HepG2 (cell line): ENCODE measurements around the gene PDE3B. TPM values are rescaled to one million over a fixed set of nuclear protein-coding genes. Genes with fewer than 3 reads are reported as not detected.

Experiments used
- BCL6 ChIP-seq: IDR thresholded peaks from 2 replicates; pipeline ENCODE4 v1.6.1; 2016; ENCODE audit warnings: missing genetic modification reagents, missing compliant biosample characterization
- CBFB ChIP-seq: sonication (generic); formaldehyde crosslinking; IDR thresholded peaks from 2 replicates; pipeline ENCODE4 v1.4.0; 2020; ENCODE audit warnings: missing genetic modification reagents
- CHCHD3 ChIP-seq: sonication (generic); formaldehyde crosslinking; IDR thresholded peaks from 2 replicates; pipeline ENCODE4 v1.8.0; 2022; ENCODE audit warnings: mild to moderate bottlenecking, missing genetic modification reagents, moderate library complexity
- EZH2 ChIP-seq: conservative IDR thresholded peaks from 2 replicates; pipeline ENCODE4 v1.6.1; 2012; ENCODE audit warnings: mild to moderate bottlenecking, low read depth, low read length, moderate library complexity
- FOXP1 ChIP-seq, 2 experiments: fragments of 450-650 bp in 1 of 2; IDR thresholded peaks; 2 replicates each; pipeline ENCODE4 v1.6.1; 2017 to 2018; ENCODE audit warnings: antibody characterized with exemption in 1 of 2
- GFI1 ChIP-seq: sonication (generic); formaldehyde crosslinking; IDR thresholded peaks from 2 replicates; pipeline ENCODE4 v1.5.0; 2020; ENCODE audit warnings: missing genetic modification reagents, mild to moderate bottlenecking, borderline replicate concordance
- LBX2 ChIP-seq: sonication (generic); formaldehyde crosslinking; IDR thresholded peaks from 2 replicates; pipeline ENCODE4 v1.5.0; 2020; ENCODE audit warnings: missing genetic modification reagents, mild to moderate bottlenecking, borderline replicate concordance
- RARA ChIP-seq: IDR thresholded peaks from 2 replicates; pipeline ENCODE4 v1.6.1; 2016; ENCODE audit warnings: missing genetic modification reagents, missing compliant biosample characterization
- RXRB ChIP-seq: IDR thresholded peaks from 2 replicates; pipeline ENCODE4 v1.6.1; 2016; ENCODE audit warnings: borderline replicate concordance, missing genetic modification reagents, missing compliant biosample characterization
- SNAI1 ChIP-seq: sonication (generic); formaldehyde crosslinking; IDR thresholded peaks from 2 replicates; pipeline ENCODE4 v1.5.0; 2020; ENCODE audit warnings: mild to moderate bottlenecking, missing genetic modification reagents, borderline replicate concordance
- SOX5 ChIP-seq: IDR thresholded peaks from 2 replicates; pipeline ENCODE4 v1.6.1; 2016; ENCODE audit warnings: borderline replicate concordance
- TAF1 ChIP-seq: sonication (generic); formaldehyde crosslinking; IDR thresholded peaks from 2 replicates; pipeline ENCODE4 v1.4.0; 2020; ENCODE audit warnings: missing genetic modification reagents
- ZBTB42 ChIP-seq: sonication (generic); formaldehyde crosslinking; IDR thresholded peaks from 2 replicates; pipeline ENCODE4 v1.5.0; 2020; ENCODE audit warnings: mild to moderate bottlenecking, missing genetic modification reagents
- ZHX1 ChIP-seq: sonication (generic); formaldehyde crosslinking; IDR thresholded peaks from 2 replicates; pipeline ENCODE4 v1.8.1; 2022; ENCODE audit warnings: low read depth, mild to moderate bottlenecking, missing genetic modification reagents
- ZMYM4 ChIP-seq: sonication (generic); formaldehyde crosslinking; IDR thresholded peaks from 2 replicates; pipeline ENCODE4 v1.8.1; 2023; ENCODE audit warnings: mild to moderate bottlenecking, missing genetic modification reagents
- ZNF234 ChIP-seq: sonication (generic); formaldehyde crosslinking; conservative IDR thresholded peaks from 2 replicates; pipeline ENCODE4 v1.5.1; 2020; ENCODE audit warnings: mild to moderate bottlenecking, missing genetic modification reagents
- ZNF383 ChIP-seq: sonication (generic); formaldehyde crosslinking; IDR thresholded peaks from 2 replicates; pipeline ENCODE4 v1.4.0; 2020; ENCODE audit warnings: missing genetic modification reagents, mild to moderate bottlenecking, borderline replicate concordance
- ZNF550 ChIP-seq: sonication (generic); formaldehyde crosslinking; IDR thresholded peaks from 2 replicates; pipeline ENCODE4 v1.4.0; 2020; ENCODE audit warnings: mild to moderate bottlenecking, missing genetic modification reagents, borderline replicate concordance
- ZNF609 ChIP-seq: sonication (generic); formaldehyde crosslinking; IDR thresholded peaks from 2 replicates; pipeline ENCODE4 v1.4.0; 2020; ENCODE audit warnings: mild to moderate bottlenecking, missing genetic modification reagents, borderline replicate concordance
- ZNF7 ChIP-seq: IDR thresholded peaks from 2 replicates; pipeline ENCODE4 v1.6.1; 2016; ENCODE audit warnings: missing biosample characterization, missing genetic modification reagents
- ZNF747 ChIP-seq: sonication (generic); formaldehyde crosslinking; IDR thresholded peaks from 2 replicates; pipeline ENCODE4 v1.8.1; 2023; ENCODE audit warnings: missing genetic modification reagents, mild to moderate bottlenecking, borderline replicate concordance
- ZNF790 ChIP-seq: sonication (generic); formaldehyde crosslinking; IDR thresholded peaks from 2 replicates; pipeline ENCODE4 v1.8.0; 2022; ENCODE audit warnings: missing genetic modification reagents, mild to moderate bottlenecking, borderline replicate concordance
- ZNF883 ChIP-seq: sonication (generic); formaldehyde crosslinking; IDR thresholded peaks from 2 replicates; pipeline ENCODE4 v1.5.1; 2020; ENCODE audit warnings: mild to moderate bottlenecking, missing genetic modification reagents; ENCODE audit errors: not compliant biosample characterization
- polyA plus RNA-seq, 8 experiments: library from polyadenylated mRNA; depleted of rRNA in 3 of 8; stranded (reverse) in 7 of 8; unstranded in 1 of 8; fragments of >200 nt; fragmentation: Illumina TruSeq in 4 of 8; extraction: Trizol in 4 of 8; gene quantifications; 2 replicates each; pipeline versions ENCODE4 v1.2.1 to v1.2.3, GENCODE V29; 2011 to 2016; ENCODE audit warnings: low read depth in 4 of 8, missing spikeins in 1 of 8, mixed read lengths in 1 of 8; ENCODE audit not compliant: insufficient read depth in 1 of 8
- total RNA-seq, 5 experiments: library from RNA; depleted of rRNA; stranded (reverse); fragments of >200 nt; fragmentation: Illumina TruSeq; extraction: Trizol; gene quantifications; 2 replicates each; pipeline ENCODE4 v1.2.3, GENCODE V29; 2016; ENCODE audit warnings: low read depth in 1 of 5

The PDE3B gene
- total and polyA plus RNA-seq, 2 of the 13 experiments (the other 11 are each of a cell fraction or from before 2014, with no cell fraction given) = 14.1 to 26.5 TPM

DNA sequence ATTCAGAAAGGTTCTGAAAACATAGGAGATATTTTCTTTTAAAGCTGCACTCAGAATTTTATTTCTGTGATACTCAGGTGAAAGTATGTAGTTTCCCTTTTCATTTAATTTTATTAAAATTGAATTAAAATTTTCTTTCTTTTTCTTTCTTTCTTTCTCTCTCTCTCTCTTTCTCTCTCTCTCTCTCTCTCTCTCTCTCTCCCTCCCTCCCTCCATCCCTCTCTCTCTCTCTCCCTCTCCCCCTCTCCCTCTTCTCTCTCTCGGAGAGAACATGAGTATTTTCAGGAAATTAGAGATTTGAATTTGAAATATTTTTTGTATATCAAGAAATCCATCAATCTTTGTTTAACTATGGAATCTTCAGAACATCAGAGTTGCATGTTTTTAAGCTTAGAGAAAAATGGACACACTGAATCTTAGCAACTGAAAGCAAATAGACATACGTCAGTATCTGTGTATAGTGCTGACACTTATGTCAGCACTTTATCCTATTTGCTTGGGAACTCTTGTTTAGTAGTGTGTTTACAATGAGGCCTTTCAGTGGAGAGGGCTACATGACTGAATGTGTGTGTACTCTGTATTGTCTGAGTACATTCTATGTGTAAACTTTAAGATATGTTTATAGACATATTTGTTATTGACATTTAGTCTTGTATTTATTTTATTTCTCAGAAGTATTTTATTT is 44.5 kb downstream of the PDE3B start (continued):
- TF ChIP-seq RXRB = 0 out of 2 replicates have a peak, but pooled peaks have one; percentile 10
- TF ChIP-seq FOXP1 (IDR thresholded peaks at IDR 0.05) = 0 out of 2 replicates have a peak, but pooled peaks have one; percentile 57
- peak; percentile 97 for TF ChIP-seq FOXP1 (CRISPR knock-in tag; IDR thresholded peaks at IDR 0.05)
- no peak for TF ChIP-seq TAF1 (CRISPR knock-in tag)
- TF ChIP-seq SNAI1 = no peak
- no peak for TF ChIP-seq CHCHD3 (CRISPR knock-in tag)
- no peak for TF ChIP-seq GFI1 (CRISPR knock-in tag)
- peak; percentile 46; the same call in 1 of the 2 replicates for TF ChIP-seq ZNF609 (CRISPR knock-in tag)
- TF ChIP-seq ZMYM4 (CRISPR knock-in tag) = no peak
- no peak for TF ChIP-seq EZH2
- TF ChIP-seq LBX2 (CRISPR knock-in tag) = no peak
- TF ChIP-seq RARA = 0 out of 2 replicates have a peak, but pooled peaks have one; percentile 33
- no peak for TF ChIP-seq ZNF550 (CRISPR knock-in tag)
- TF ChIP-seq ZNF747 = no peak
- TF ChIP-seq BCL6 (CRISPR knock-in tag) = peak; percentile 53; the same call in 1 of the 2 replicates
- TF ChIP-seq CBFB (CRISPR knock-in tag) = no peak
- no peak for TF ChIP-seq ZNF234 (CRISPR knock-in tag)
- TF ChIP-seq ZBTB42 (CRISPR knock-in tag) = no peak
- no peak for TF ChIP-seq ZNF883 (CRISPR knock-in tag)
- TF ChIP-seq ZNF7 (CRISPR knock-in tag) = peak; percentile 94
- TF ChIP-seq ZHX1 (CRISPR knock-in tag) = no peak
- TF ChIP-seq ZNF383 = no peak
- peak; percentile 76; the same call in 1 of the 2 replicates for TF ChIP-seq SOX5
- no peak for TF ChIP-seq ZNF790 (CRISPR knock-in tag)
